Medulla oblongata (tissue), 1 donor: Measurements from ENCODE around the gene MFAP4.
A peak's percentile ranks its signal among the peaks of the same experiment; 100 is the strongest.

Experiments used
- DNase-seq: peaks from one replicate; pipeline ENCODE4 v3.0.0-alpha.2; 2015; ENCODE audit errors: extremely low spot score

The MFAP4 gene

DNA sequence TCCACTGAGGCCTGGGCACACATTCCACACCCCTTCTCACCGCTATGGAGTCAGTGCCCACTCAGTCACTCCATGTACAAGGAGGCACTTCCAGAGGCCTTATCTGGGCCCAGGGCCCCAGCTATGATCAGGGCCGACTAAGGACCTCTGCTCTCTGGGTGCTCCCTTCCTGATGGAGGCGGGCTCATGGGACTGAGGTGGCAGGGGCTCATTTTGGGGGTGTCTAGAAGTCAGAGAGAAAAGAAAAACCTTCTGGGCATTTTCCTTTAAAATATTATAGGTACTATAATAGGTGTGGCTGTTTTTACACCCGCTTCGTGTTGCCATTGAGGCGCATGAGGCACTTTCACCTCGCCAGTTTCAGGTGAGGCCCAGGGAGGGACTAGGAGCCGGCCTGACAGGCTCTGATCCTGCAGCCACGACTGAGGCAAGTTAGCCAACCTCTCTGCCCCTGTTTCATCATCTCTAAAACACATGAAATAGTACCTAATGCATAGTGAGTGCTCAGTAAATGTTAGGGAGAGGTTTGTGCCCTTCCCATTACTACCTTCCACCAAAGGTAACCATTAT, 38.8 kb downstream of the MFAP4 start:
- DNase-seq, result no peak

DNA sequence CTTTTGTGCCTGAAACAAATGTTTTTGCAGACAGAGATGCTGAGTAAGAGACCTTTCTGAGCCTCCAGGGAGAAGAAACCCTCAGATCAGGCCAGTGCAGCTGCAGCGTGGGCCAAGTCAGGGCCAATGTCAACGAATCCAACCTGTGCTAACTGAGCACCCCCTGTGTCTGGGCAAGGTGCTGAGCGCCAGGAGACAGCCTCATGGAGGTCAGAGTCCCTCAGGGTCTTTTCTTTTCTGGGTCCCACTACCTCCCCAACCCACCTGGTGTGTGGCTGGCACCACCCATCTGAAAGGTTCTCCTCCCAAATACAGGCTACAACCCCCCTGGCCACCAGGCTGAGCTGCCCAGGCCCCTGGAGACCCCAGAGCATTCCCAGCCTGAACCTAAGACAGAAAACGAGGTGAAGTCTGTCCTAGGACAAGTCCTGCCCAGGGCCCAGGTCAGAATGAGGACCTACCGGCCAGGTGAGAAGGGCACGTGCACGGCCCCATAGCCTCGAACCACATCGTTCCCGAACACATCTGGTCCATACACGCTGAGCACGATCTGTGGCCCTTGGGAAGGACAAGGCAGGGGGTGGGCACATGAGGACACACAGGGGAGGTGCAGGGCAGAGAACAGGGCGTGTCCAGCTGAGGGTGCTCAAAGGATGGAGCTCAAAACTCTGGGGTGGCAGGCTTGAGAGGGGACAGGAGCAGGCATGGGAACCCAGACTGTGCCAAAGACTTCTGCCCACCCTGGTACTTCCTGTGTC, 39.5 kb downstream of the MFAP4 start:
- no peak for DNase-seq

DNA sequence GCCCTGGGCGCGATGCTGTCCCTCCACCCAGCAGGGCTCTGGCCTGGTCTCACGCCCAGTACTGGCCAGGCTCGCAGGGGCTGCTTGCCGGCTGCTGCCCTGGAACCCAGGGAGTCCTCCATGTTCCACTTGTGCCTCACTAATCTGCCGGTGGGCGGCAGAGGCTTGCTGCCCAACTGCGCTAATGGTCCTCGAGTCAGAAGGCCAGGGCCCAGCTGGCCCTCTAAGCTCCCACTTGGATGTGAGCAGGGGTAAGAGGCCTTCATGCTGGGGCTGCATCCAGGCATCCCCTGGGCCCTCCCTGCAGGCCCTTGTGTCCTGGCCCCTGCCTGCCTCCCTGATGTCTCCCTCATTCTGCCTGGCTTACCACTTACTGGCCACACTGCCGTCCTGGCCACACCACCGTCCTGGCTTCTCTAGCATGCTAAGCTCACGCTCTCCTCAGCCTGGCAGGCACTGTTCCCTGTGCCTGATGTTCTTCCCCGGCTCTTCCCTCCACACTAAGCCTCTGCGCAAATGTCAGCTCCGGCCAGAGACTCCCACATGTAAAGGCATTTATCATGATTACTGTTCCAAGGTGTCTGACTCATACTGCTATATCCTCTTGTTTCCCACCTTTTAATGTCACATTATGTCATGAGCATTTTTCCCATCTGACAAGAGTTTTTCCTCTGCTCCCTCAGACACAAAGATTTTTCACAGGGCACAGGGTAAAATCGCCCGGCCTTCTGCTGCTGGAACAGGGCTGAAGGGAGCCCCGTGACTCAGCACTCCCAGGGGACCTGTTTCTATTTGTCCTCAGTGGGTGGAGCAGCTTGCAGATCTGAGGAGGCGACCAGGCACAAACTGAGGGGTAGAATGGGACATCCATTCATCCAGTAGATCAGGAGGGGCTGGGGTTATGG, 40.4 kb downstream of the MFAP4 start:
- no peak for DNase-seq

GRCh38 chr17:19345486-19346350, 41.3 kb downstream of the MFAP4 start:
- no peak for DNase-seq

GRCh38 chr17:19345067-19345460, 41.9 kb downstream of the MFAP4 start:
- no peak for DNase-seq

DNA sequence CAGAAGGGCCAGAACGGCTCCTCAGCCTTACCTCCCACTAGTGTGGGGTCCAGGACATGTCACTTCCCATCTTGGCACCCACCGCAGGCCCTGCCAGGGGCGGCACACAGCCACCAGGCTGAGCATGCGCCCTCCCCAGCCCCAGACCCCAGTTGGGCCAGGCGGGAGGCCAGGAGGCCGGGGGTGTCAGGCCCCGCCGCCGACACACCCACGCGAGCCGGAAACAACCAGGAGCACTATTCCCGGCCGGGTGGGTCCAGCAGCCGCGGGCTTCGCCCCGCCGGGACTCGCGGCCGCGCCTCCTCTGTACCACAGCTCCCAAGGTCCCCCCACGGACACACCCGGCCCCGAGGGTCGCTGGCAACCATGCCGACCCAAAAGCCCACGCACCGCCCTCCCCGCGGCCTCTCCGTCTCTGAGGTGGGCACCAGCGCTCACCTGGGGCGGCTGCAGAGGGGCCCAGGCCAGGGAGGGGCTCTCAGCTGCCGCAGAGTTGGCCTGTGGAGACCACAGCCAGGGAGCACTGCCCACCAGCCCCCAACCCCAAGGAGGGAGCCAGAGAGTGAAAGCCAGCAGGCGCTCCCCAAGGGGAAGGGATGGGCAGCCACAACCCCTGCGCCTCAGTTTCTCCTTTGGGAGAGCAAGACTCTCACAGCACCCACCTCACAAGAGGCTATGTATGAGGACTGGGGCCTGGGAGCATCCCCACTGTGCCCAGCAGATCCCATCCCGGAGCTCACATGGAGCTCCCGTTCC, 42.5 kb downstream of the MFAP4 start:
- DNase-seq, result no peak

DNA sequence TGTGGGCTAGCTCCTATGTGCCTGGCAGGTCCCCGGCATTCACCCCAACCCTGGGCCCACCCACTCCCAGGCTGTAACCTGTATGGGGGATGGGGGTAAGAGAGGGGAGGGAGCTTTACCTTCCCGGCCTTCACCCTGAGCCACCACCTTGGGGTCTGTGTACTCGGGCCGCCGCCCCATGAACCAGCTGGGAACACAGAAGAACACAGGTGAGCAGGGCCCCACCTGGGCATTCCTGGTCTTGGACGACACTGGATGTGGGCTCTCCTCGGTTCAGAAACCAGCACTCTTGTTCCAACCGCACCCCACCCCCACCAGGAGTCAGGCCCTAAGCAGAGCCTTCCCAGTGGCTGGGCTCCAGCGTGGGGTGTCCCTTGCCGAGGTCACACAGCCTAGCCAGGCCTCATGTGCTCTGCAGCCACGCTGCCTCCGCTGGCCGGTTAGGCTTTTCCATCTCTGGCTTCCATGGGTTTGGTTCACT, 43.3 kb downstream of the MFAP4 start:
- DNase-seq, result no peak

GRCh38 chr17:19343256-19343630, 43.7 kb downstream of the MFAP4 start:
- no peak for DNase-seq

- DNase-seq, result no peak
Observed at GRCh38 chr17:19342611-19343255, 44.3 kb downstream of the MFAP4 start.

DNA sequence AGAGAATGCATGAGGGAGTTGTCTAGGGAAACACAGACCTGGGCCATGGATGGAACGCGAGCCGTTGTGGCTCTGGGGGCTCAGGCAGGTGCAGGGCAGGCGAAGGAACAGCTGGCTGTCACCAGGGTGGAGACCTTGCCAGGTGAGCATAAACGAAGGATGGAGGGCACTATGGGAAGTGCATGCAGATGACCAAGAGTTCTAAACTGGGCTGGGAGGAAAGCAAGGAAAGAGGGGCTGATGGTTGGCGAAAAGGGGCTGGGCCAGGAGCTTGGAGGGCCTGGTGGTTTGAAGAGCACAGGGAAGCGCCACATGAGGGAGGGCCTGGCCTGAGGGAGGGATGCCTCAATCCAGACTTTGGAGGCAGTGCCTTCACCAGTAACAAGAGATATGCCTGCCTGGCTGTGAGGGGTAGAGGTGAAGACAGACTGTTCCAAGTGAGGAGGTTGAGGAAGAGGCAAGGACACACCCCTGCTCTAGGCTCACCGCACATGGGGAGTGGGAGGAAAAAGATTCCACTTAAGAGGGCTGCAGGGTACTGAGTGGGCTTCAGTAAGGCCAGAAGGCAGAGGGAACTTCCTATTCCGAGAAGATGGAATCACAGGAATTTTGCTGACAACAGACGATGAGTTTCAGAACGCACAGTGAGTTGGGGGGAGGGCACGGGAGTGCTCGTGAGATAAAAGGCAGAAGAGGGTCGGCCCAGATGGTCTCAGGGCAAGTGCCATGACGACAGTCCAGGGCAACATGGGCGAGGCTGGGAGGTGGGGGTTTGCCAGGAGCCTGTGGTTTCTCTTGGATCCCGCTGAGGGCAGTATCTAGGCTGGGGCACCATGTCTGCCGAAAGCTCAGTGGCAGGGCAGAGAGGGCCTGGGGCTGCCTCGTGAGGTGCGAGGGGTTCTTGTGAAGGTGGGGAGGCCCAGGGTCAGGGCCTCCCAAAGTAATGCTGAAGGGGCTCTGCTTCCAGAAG, 45.1 kb downstream of the MFAP4 start:
- DNase-seq, result no peak

GRCh38 chr17:19341211-19341631, 45.8 kb downstream of the MFAP4 start:
- DNase-seq, result no peak

- no peak for DNase-seq
Observed at GRCh38 chr17:19339341-19339815, 47.6 kb downstream of the MFAP4 start.

DNA sequence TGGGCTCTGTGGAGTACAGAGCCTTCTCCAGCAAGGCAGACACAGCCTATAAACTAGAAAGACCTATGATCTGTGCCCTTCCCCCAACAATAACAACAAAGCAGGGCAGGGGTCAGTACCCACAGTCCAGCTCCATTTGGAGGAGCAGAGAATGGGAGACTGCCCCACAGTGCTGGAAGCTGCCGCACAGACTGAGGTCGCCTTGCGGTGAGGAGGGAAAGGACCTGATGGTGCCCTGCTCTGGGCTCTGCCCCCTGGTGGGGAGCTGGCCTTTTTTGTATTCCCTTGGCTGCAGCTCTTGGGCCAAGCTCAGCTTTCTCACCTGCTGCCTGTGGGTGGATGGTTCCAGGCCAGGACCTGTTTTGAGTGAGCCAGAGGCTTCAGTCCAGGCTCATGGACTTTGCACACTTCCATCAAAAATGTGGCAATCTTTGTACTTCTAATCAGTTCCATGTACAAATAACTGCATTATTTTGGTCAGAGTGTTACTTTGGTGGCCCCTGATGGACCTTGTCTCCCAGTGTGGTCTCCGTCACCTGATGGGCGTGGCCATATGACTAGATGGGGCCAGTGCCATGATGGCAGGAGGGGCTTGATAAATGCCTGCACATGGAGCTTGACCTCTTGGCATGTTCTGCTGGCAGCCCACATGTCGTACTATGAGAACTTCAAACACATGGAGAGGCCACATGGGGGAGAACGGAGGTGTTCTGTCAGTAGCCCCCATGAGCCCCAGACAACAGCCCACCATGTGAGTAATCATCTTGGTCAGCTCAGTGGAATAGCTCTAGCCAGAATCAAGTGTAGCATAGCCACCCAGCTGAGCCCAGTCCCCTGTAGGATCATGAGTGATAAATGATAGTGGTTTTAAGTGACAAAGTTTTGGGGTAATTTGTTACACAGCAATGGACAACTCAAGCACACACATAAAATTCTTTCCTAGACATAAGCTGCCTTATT, 48.7 kb downstream of the MFAP4 start:
- peak; percentile 64 for DNase-seq

GRCh38 chr17:19337712-19338023, 49.3 kb downstream of the MFAP4 start:
- no peak for DNase-seq

DNA sequence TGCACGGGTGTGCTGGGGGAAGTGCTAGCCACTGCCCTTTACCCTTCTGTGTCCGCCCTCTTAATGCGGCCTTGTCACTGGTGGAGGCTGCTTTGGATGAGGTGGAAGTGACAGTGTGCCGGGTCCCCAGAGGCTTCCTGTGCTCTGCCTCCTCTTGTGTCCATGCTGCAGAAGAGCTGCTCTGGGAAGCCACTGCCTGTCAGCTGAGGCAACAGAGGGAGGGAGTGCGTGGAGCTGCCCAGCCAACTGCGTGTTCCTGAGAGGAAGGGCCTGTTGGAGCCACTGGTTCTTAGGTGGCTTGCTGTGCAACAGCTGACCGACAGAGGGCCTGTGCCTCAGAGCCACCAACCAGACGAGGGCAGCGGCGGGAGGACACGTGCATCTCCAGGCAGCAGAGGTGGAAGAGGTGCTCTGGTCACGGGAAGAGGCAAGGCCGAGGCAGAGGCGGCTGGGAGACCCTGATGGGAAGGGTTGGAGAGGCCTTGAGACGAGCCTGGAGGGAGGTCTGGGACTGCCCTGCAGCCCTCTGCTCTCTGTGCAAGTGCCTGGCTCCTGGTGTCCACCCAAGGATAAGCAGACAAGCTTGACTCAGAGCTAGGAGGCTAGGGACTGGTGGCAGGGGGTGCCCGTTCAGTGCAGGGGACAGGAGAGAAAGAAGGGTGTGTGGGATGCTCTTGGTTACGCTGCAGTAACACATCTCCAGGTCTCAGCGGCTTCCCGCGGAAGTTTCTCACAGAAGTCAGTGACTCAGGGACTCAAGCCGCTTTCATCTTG, 49.9 kb downstream of the MFAP4 start:
- peak; percentile 68 for DNase-seq

- no peak for DNase-seq
Observed at GRCh38 chr17:19335951-19336631, 50.9 kb downstream of the MFAP4 start.

- no peak for DNase-seq
Observed at GRCh38 chr17:19334331-19334730, 52.7 kb downstream of the MFAP4 start.
